ENCODE data around the gene PDSS1.

The PDSS1 gene

DNA sequence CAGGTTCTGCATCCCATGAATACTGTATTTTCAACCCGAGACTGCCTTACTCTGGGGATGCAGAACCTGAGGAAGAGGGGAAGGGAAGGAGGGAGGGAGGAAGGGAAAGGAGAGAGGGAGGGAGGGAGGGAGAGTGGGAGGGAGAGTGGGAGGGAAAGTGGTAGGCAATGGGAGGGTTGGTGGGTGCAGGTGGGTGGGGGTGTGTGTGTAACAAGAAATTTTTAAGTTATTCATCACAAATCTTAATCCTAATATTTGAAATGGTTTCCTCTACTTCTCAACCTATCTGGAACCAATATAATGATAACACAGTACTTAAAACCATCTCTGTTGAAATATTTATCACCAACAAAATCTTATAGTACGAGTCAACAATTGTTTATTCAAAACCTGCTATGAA, 68.0 kb downstream of the PDSS1 start:
- Histone ChIP-seq H3K27me3 (no peaks in the 10 kb centered on the region), H3K27ac (no peak overlapping the region), H3K9me3 (no peaks in the 10 kb centered on the region), H3K36me3 (peaks cover 71% of the 10 kb centered on the region), H3K4me3 (ENCODE audit: low read depth in 1 of 2, low read length in 1 of 2) (no peak overlapping the region), H3K4me1 (ENCODE audit: control insufficient read depth in 1 of 2, insufficient read depth in 1 of 2, low read depth in 1 of 2, low read length in 1 of 2) (no peaks in the 10 kb centered on the region)
- TF ChIP-seq CTCF (IDR thresholded peaks at IDR 0.05): no peak

- H3K27me3 ChIP-seq: no peaks in the 10 kb centered on the region
- H3K36me3 ChIP-seq: peaks cover 35% of the 10 kb centered on the region
- H3K4me1 ChIP-seq (ENCODE audit: control insufficient read depth in 1 of 2, insufficient read depth in 1 of 2, low read depth in 1 of 2, low read length in 1 of 2): no peaks in the 10 kb centered on the region
- H3K27ac ChIP-seq: no peak overlapping the region
- TF ChIP-seq CTCF (IDR thresholded peaks at IDR 0.05): no peak
- no peak overlapping the region for H3K4me3 ChIP-seq (ENCODE audit: low read depth in 1 of 2, low read length in 1 of 2)
- H3K9me3 ChIP-seq: no peaks in the 10 kb centered on the region
Observed at GRCh38 chr10:26770069-26770468, 72.6 kb downstream of the PDSS1 start.

- no peaks in the 10 kb centered on the region for H3K9me3 ChIP-seq
- no peaks in the 10 kb centered on the region for H3K27me3 ChIP-seq
- no peaks in the 10 kb centered on the region for H3K4me1 ChIP-seq (ENCODE audit: control insufficient read depth in 1 of 2, insufficient read depth in 1 of 2, low read depth in 1 of 2, low read length in 1 of 2)
- H3K36me3 ChIP-seq: peaks cover 14% of the 10 kb centered on the region
- no peak for TF ChIP-seq CTCF (IDR thresholded peaks at IDR 0.05)
- H3K27ac ChIP-seq: no peak overlapping the region
- H3K4me3 ChIP-seq (ENCODE audit: low read depth in 1 of 2, low read length in 1 of 2): no peak overlapping the region
Observed at GRCh38 chr10:26773633-26774032, 76.1 kb downstream of the PDSS1 start.

DNA sequence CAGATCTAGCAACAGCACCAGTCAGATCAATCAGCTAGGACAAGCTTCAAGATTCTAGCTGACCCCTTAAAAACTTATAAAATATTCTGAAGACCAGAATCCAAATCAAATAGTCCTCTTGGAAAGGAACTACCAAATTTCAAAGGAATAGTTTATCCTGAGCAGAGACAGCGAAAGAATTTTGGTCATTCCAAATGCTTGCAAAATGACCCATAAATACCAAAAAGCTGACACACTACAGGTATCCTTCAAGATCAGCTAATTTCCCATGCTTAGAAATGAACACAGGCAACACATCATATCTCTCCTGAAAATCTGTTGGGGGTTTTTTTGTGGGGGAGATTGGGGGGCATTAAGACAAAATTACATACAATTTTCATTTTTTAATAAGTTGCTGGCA, 78.8 kb downstream of the PDSS1 start:
- Histone ChIP-seq H3K9me3 (no peaks in the 10 kb centered on the region), H3K27ac (peak overlapping the region; percentile 12)
- no peak for TF ChIP-seq CTCF (IDR thresholded peaks at IDR 0.05)

GRCh38 chr10:26777686-26778085, 80.2 kb downstream of the PDSS1 start:
- TF ChIP-seq CTCF (IDR thresholded peaks at IDR 0.05): no peak
- Histone ChIP-seq H3K36me3 (peaks cover 6% of the 10 kb centered on the region), H3K27me3 (no peaks in the 10 kb centered on the region), H3K4me3 (ENCODE audit: low read depth in 1 of 2, low read length in 1 of 2) (no peak overlapping the region), H3K27ac (peak overlapping the region; percentile 3), H3K4me1 (ENCODE audit: control insufficient read depth in 1 of 2, insufficient read depth in 1 of 2, low read depth in 1 of 2, low read length in 1 of 2) (peaks cover 9 to 11% of the 10 kb centered on the region in 2 experiments), H3K9me3 (no peaks in the 10 kb centered on the region)

More for the DNA sequence above, 78.8 kb downstream of the PDSS1 start:
- Histone ChIP-seq H3K36me3 (peaks cover 6% of the 10 kb centered on the region), H3K27me3 (no peaks in the 10 kb centered on the region), H3K4me1 (ENCODE audit: control insufficient read depth in 1 of 2, insufficient read depth in 1 of 2, low read depth in 1 of 2, low read length in 1 of 2) (peaks cover 9 to 11% of the 10 kb centered on the region in 2 experiments), H3K4me3 (ENCODE audit: low read depth in 1 of 2, low read length in 1 of 2) (no peak overlapping the region)

Data from neutrophil (primary cell).